Pons (tissue), 1 donor: ENCODE data around the gene ARL5B.
"Not testable (repeated sequence)": the region's sequence is repeated elsewhere in the genome, so short reads cannot be mapped to it uniquely, and the experiment has no call there.

Source experiments
- DNase-seq: peaks from one replicate; pipeline ENCODE4 v3.0.0-alpha.2; 2016; ENCODE audit warnings: low spot score

Gene ARL5B

GRCh38 chr10:18659125-18659818, at the start of gene ARL5B:
Gene ARL5B (plus strand): TSS chr10:18659431. CDS start chr10:18659638, 207 bp downstream.
- DNase-seq: peak; percentile 95

GRCh38 chr10:18610517-18610916, 48.7 kb upstream of the ARL5B start:
- DNase-seq: no peak

- no peak for DNase-seq
Observed at GRCh38 chr10:18611168-18611567, 48.1 kb upstream of the ARL5B start.

- no peak for DNase-seq
Observed at GRCh38 chr10:18615618-18616017, 43.6 kb upstream of the ARL5B start.

- peak; percentile 19 for DNase-seq
Observed at GRCh38 chr10:18616337-18616736, 42.9 kb upstream of the ARL5B start.

- peak; percentile 44 for DNase-seq
Observed at GRCh38 chr10:18619016-18619415, 40.2 kb upstream of the ARL5B start.

- DNase-seq: no peak
Observed at GRCh38 chr10:18620856-18621255, 38.4 kb upstream of the ARL5B start.

- DNase-seq: not testable (repeated sequence)
Observed at GRCh38 chr10:18623671-18624070, 35.6 kb upstream of the ARL5B start.

GRCh38 chr10:18625886-18626285, 33.3 kb upstream of the ARL5B start:
- no peak for DNase-seq

GRCh38 chr10:18627452-18628018, 31.7 kb upstream of the ARL5B start:
- DNase-seq: not testable (repeated sequence)

GRCh38 chr10:18632500-18632899, 26.7 kb upstream of the ARL5B start:
- DNase-seq: not testable (repeated sequence)

GRCh38 chr10:18635995-18636394, 23.2 kb upstream of the ARL5B start:
- DNase-seq: no peak

GRCh38 chr10:18637400-18637799, 21.8 kb upstream of the ARL5B start:
- DNase-seq: not testable (repeated sequence)

- not testable (repeated sequence) for DNase-seq
Observed at GRCh38 chr10:18639719-18640118, 19.5 kb upstream of the ARL5B start.

GRCh38 chr10:18647151-18647550, 12.1 kb upstream of the ARL5B start:
- DNase-seq: no peak

- no peak for DNase-seq
Observed at GRCh38 chr10:18647945-18648344, 11.3 kb upstream of the ARL5B start.

GRCh38 chr10:18649364-18649959, 9.8 kb upstream of the ARL5B start:
- no peak for DNase-seq

GRCh38 chr10:18650404-18650997, 8.7 kb upstream of the ARL5B start:
- DNase-seq: no peak

GRCh38 chr10:18651324-18652007, 7.8 kb upstream of the ARL5B start, which contains the start of gene NSUN6:
Gene NSUN6 (minus strand): TSS chr10:18651587. CDS start chr10:18651203, 384 bp downstream.
- DNase-seq: peak; percentile 85

- DNase-seq: no peak
Observed at GRCh38 chr10:18653112-18653511, 6.1 kb upstream of the ARL5B start.

- no peak for DNase-seq
Observed at GRCh38 chr10:18656724-18657123, 2.5 kb upstream of the ARL5B start.
